Gastrocnemius medialis (tissue), 4 donors: Measurements from ENCODE around the gene LGALS7B. TPM values are rescaled to one million over a fixed set of nuclear protein-coding genes. Genes with fewer than 3 reads are reported as not detected.
A peak's percentile ranks its signal among the peaks of the same experiment; 100 is the strongest.
"Not testable (repeated sequence)": the region's sequence is repeated elsewhere in the genome, so short reads cannot be mapped to it uniquely, and the experiment has no call there.

Experiments used
- ATAC-seq, 2 donors: fragments of 150-250 bp; one replicate each; pipeline ENCODE4 v1.9.1; 2016
- DNase-seq, 2 donors: peaks; one replicate each; pipeline ENCODE4 v3.0.0-alpha.2; 2019
- H3K27ac ChIP-seq, 4 donors: fragments of 200-600 bp; sonication (generic); 1 replicate in 1 of 4; 2 replicates in 3 of 4; pipeline ENCODE4 v1.5.1; 2016 to 2018; ENCODE audit warnings: mild to moderate bottlenecking in 2 of 4, moderate library complexity in 1 of 4
- H3K27me3 ChIP-seq, 3 donors: fragments of 200-600 bp; sonication (generic) in 2 of 3; 1 replicate in 1 of 3; 2 replicates in 2 of 3; pipeline versions ENCODE4 v1.5.1 to v1.6.0; 2016 to 2019; ENCODE audit warnings: mild to moderate bottlenecking in 1 of 3, moderate library complexity in 1 of 3
- H3K36me3 ChIP-seq, 2 donors: fragments of 200-600 bp; sonication (generic) in 1 of 2; one replicate each; pipeline ENCODE4 v1.5.1; 2017 to 2018
- H3K4me1 ChIP-seq, 2 donors: fragments of 200-600 bp; sonication (generic) in 1 of 2; one replicate each; pipeline ENCODE4 v1.5.1; 2016 to 2017; ENCODE audit warnings: mild to moderate bottlenecking in 2 of 2
- H3K4me3 ChIP-seq, 4 donors: fragments of 200-600 bp; sonication (generic) in 3 of 4; 1 replicate in 1 of 4; 2 replicates in 3 of 4; pipeline ENCODE4 v1.5.1; 2016 to 2019; ENCODE audit warnings: mild to moderate bottlenecking in 2 of 4
- H3K9me3 ChIP-seq, 3 donors: fragments of 200-600 bp; sonication (generic) in 2 of 3; 1 replicate in 1 of 3; 2 replicates in 2 of 3; pipeline ENCODE4 v1.5.1; 2016 to 2019
- CTCF ChIP-seq, 5 experiments: fragments of 450-650 bp in 3 of 5; fragments of 200-600 bp in 2 of 5; sonication (generic) in 2 of 5; IDR thresholded peaks in 4 of 5; conservative IDR thresholded peaks in 1 of 5; 1 replicate in 4 of 5; 2 replicates in 1 of 5; pipeline ENCODE4 v1.5.1; 2016 to 2019; ENCODE audit warnings: antibody characterized with exemption in 5 of 5, mild to moderate bottlenecking in 3 of 5, moderate library complexity in 3 of 5
- POLR2A ChIP-seq, 2 donors: fragments of 450-650 bp; IDR thresholded peaks; one replicate each; pipeline ENCODE4 v1.6.1; 2017; ENCODE audit warnings: antibody characterized with exemption in 2 of 2, mild to moderate bottlenecking in 2 of 2, moderate library complexity in 2 of 2
- in situ Hi-C, 4 donors: fragments of 200-750 bp; cut with MboI; loops; one replicate each; pipeline versions ENCODE4 v1.15.0 to v1.8.0; 2017; ENCODE audit warnings: low sequenced_read_pairs in 4 of 4
- intact Hi-C: fragments of 100-400 bp; cut with DNase I; formaldehyde crosslinking; loops from one replicate; pipeline ENCODE4 v1.15.1; 2023; ENCODE audit warnings: low total_unique reads
- total RNA-seq, 4 donors: library from RNA; depleted of rRNA; stranded (reverse); fragments of >200 nt; gene quantifications; one replicate each; pipeline versions ENCODE4 v1.1.0 to v1.2.3, GENCODE V29; 2016

LGALS7B gene
- total RNA-seq, 4 donors from 2014 or later: not detected

GRCh38 chr19:38786572-38787265, 2.3 kb upstream of the LGALS7B start:
- in situ Hi-C loops (no loop called here), intact Hi-C loops (no loop called here)
- no peak for TF ChIP-seq CTCF (IDR thresholded peaks at IDR 0.05 in 4 of 5, conservative IDR thresholded peaks at IDR 0.05 in 1 of 5)
- TF ChIP-seq POLR2A (IDR thresholded peaks at IDR 0.05): no peak
- ATAC-seq: peak in 1 of 2 donors; percentile 55
- H3K27me3 ChIP-seq: no peaks in the 10 kb centered on the region
- H3K9me3 ChIP-seq: no peaks in the 10 kb centered on the region
- no peaks in the 10 kb centered on the region for H3K4me1 ChIP-seq
- no peak overlapping the region for H3K27ac ChIP-seq
- no peak for DNase-seq
- H3K36me3 ChIP-seq: no peaks in the 10 kb centered on the region
- no peak overlapping the region for H3K4me3 ChIP-seq

DNA sequence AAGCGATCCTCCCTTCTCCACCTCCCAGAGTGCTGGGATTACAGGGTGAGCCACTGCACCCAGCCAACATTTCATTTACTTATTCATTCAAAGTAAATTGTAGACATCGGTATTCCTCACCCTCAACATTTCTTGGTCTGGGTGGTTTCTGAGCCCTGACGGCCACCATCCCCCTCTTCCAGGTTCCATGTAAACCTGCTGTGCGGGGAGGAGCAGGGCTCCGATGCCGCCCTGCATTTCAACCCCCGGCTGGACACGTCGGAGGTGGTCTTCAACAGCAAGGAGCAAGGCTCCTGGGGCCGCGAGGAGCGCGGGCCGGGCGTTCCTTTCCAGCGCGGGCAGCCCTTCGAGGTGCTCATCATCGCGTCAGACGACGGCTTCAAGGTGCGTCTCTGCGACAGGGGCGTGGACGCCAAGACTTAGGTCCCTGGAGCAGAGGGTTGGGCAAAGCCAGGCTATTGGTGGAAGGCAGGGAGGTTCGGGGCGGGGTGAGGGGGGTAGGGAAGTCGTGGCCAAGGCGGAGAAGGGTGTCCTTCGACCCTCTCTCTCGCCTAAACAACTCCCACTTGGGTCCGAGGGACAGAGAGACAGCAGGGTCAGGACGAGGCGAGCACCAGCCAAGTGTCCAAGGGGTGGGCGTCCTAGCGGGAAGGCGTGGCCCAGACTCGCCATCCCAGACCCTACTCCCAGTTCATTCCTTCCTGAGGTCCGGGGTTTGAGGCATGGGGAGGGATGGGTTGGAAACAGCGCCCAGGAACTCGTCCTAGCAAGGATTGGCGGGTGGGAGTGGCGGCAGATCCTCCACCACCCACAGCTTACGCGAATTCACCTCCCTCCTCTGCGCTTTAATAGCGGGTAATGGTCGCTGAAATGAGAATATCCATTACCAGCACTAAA, 1.8 kb downstream of the LGALS7B start:
- H3K27me3 ChIP-seq, H3K36me3 ChIP-seq, H3K27ac ChIP-seq, in situ Hi-C loops, ATAC-seq, intact Hi-C loops, DNase-seq, H3K9me3 ChIP-seq, H3K4me1 ChIP-seq: not testable (repeated sequence)
- H3K4me3 ChIP-seq: peak overlapping the region in 1 of 4 donors; percentile 35

DNA sequence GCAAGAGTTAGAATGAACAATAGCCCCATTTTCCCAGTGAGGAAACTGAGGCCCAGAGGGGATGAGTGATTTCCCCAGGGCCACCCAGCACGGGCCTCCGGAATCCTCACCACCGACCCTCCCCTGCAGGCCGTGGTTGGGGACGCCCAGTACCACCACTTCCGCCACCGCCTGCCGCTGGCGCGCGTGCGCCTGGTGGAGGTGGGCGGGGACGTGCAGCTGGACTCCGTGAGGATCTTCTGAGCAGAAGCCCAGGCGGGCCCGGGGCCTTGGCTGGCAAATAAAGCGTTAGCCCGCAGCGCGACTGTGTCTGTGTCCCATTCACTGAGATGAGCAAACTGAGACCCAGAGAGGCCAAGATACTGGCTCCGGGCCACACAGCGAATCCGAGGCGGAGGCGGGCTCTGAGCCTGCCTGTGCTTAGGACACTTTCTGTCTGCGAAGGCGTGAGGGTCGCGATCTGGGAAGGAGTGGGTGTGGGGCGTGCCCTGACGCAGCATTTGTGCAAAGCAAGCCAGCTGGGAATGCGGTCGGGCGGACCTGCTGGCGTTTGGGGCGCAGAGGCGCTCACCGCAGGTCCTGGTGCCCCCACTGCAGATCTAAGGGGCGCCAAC, 2.6 kb downstream of the LGALS7B start:
- H3K4me1 ChIP-seq, DNase-seq, H3K36me3 ChIP-seq, H3K27ac ChIP-seq, in situ Hi-C loops, H3K27me3 ChIP-seq, intact Hi-C loops, H3K9me3 ChIP-seq: not testable (repeated sequence)
- peak; percentile 51 to 53 for ATAC-seq
- H3K4me3 ChIP-seq: peak overlapping the region in 1 of 4 donors; percentile 35

GRCh38 chr19:38792250-38793111, 3.5 kb downstream of the LGALS7B start:
- Histone ChIP-seq H3K27ac (no peak overlapping the region), H3K9me3 (no peaks in the 10 kb centered on the region), H3K36me3 (no peaks in the 10 kb centered on the region), H3K4me3 (peak overlapping the region; percentile 19 to 39 (median 34)), H3K27me3 (peaks cover 0 to 5% (median 4%) of the 10 kb centered on the region in 3 donors), H3K4me1 (no peaks in the 10 kb centered on the region)
- in situ Hi-C loops: no loop called here
- no peak for DNase-seq
- ATAC-seq: no peak
- intact Hi-C loops: no loop called here
- TF ChIP-seq POLR2A (IDR thresholded peaks at IDR 0.05) (no peak), CTCF (IDR thresholded peaks at IDR 0.05 in 4 of 5, conservative IDR thresholded peaks at IDR 0.05 in 1 of 5) (no peak)

DNA sequence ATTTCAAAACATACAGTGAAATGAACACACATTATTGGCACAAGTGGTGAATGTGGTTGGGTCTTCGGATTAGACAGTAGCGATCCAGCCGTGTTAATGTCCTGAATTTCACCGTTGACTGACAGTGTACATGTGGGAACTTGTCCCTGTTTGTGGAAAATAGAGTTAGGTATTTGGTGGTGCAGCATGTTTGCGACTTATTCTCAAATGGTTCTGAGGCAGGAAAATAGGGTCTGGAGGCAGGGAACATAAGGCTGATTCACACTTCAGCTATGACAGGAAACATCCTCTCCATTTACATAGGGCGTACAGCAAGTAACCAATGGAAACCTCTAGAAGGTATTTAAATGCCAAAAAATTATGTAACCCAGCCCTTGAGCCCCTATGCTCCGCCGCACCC, 4.2 kb downstream of the LGALS7B start:
- intact Hi-C loops: no loop called here
- DNase-seq (no peak), ATAC-seq (no peak)
- Histone ChIP-seq H3K27me3 (peaks cover 0 to 5% (median 4%) of the 10 kb centered on the region in 3 donors), H3K4me3 (no peak overlapping the region), H3K36me3 (no peaks in the 10 kb centered on the region), H3K9me3 (no peaks in the 10 kb centered on the region), H3K27ac (no peak overlapping the region), H3K4me1 (no peaks in the 10 kb centered on the region)
- no peak for TF ChIP-seq POLR2A (IDR thresholded peaks at IDR 0.05)
- no peak for TF ChIP-seq CTCF (IDR thresholded peaks at IDR 0.05 in 4 of 5, conservative IDR thresholded peaks at IDR 0.05 in 1 of 5)
- in situ Hi-C loops: no loop called here
